ENCODE measurements around the gene SARS1. TPM values are rescaled to one million over a fixed set of nuclear protein-coding genes. Genes with fewer than 3 reads are reported as not detected.

Gene SARS1
- total and polyA plus RNA-seq, 4 donors, result 57.5 to 132 (median 92.8) TPM

GRCh38 chr1:109201123-109201703, 12.5 kb upstream of the SARS1 start:
- Histone ChIP-seq H3K4me3 (ENCODE audit: low read depth in 1 of 3, low read length in 3 of 3) (no peak overlapping the region), H3K27me3 (ENCODE audit: control insufficient read depth in 4 of 4, insufficient read depth in 4 of 4, low read length in 3 of 4) (no peaks in the 10 kb centered on the region), H3K27ac (ENCODE audit: low read depth in 1 of 2, low read length in 2 of 2) (no peak overlapping the region), H3K9me3 (ENCODE audit: control insufficient read depth in 4 of 4, low read length in 3 of 4) (no peaks in the 10 kb centered on the region), H3K9ac (ENCODE audit: low read depth in 1 of 2, low read length in 2 of 2) (no peak overlapping the region), H3K36me3 (ENCODE audit: control insufficient read depth in 4 of 4, insufficient read depth in 3 of 4, low read depth in 1 of 4, low read length in 3 of 4) (no peaks in the 10 kb centered on the region), H3K4me1 (ENCODE audit: control insufficient read depth in 4 of 4, insufficient read depth in 4 of 4, low read length in 3 of 4) (no peaks in the 10 kb centered on the region)
- peak; percentile 76 to 82 for TF ChIP-seq RAD21 (IDR thresholded peaks at IDR 0.05)
- peak in 1 of 2 donors; percentile 8 for TF ChIP-seq HNF4A (conservative IDR thresholded peaks at IDR 0.05)
- no peak for TF ChIP-seq MAX (IDR thresholded peaks at IDR 0.05)
- TF ChIP-seq CTCF (IDR thresholded peaks at IDR 0.05; ENCODE audit: low read depth, low read length, missing input control), result peak; percentile 51
- no peak for TF ChIP-seq TAF1 (conservative IDR thresholded peaks at IDR 0.05)
- no peak for TF ChIP-seq JUND (IDR thresholded peaks at IDR 0.05)
- no peak for TF ChIP-seq HNF4G (IDR thresholded peaks at IDR 0.05)
- no peak for TF ChIP-seq GABPA (IDR thresholded peaks at IDR 0.05 in 1 of 2, conservative IDR thresholded peaks at IDR 0.05 in 1 of 2)
- TF ChIP-seq REST (IDR thresholded peaks at IDR 0.05), result no peak
- 88% methylated on average over 2 of the region's 2 CpGs for WGBS
- peak; percentile 62 for DNase-seq (ENCODE audit: low spot score)

- no peak for DNase-seq (ENCODE audit: low spot score)
- no peaks in the 10 kb centered on the region for H3K36me3 ChIP-seq (ENCODE audit: control insufficient read depth in 4 of 4, insufficient read depth in 3 of 4, low read depth in 1 of 4, low read length in 3 of 4)
- H3K9me3 ChIP-seq (ENCODE audit: control insufficient read depth in 4 of 4, low read length in 3 of 4), result no peaks in the 10 kb centered on the region
- no peak overlapping the region for H3K4me3 ChIP-seq (ENCODE audit: low read depth in 1 of 3, low read length in 3 of 3)
- no peak overlapping the region for H3K27ac ChIP-seq (ENCODE audit: low read depth in 1 of 2, low read length in 2 of 2)
- no peaks in the 10 kb centered on the region for H3K4me1 ChIP-seq (ENCODE audit: control insufficient read depth in 4 of 4, insufficient read depth in 4 of 4, low read length in 3 of 4)
- H3K27me3 ChIP-seq (ENCODE audit: control insufficient read depth in 4 of 4, insufficient read depth in 4 of 4, low read length in 3 of 4), result no peaks in the 10 kb centered on the region
- H3K9ac ChIP-seq (ENCODE audit: low read depth in 1 of 2, low read length in 2 of 2), result no peak overlapping the region
- no peak for TF ChIP-seq EGR1 (IDR thresholded peaks at IDR 0.05; ENCODE audit: low read depth in 2 of 2)
- TF ChIP-seq NR2F2 (IDR thresholded peaks at IDR 0.05), result no peak
- TF ChIP-seq ATF3 (IDR thresholded peaks at IDR 0.05), result no peak
- TF ChIP-seq FOXA1 (IDR thresholded peaks at IDR 0.05), result no peak
- no peak for TF ChIP-seq SP1 (IDR thresholded peaks at IDR 0.05)
- no peak for TF ChIP-seq RXRA (IDR thresholded peaks at IDR 0.05)
- no peak for TF ChIP-seq HNF4A (conservative IDR thresholded peaks at IDR 0.05)
- no peak for TF ChIP-seq FOXA2 (IDR thresholded peaks at IDR 0.05)
- TF ChIP-seq HNF4G (IDR thresholded peaks at IDR 0.05), result no peak
- 86% methylated on average over 5 of the region's 5 CpGs for WGBS
These were observed 9.2 kb upstream of the SARS1 start for GRCh38 chr1:109204484-109204883.
